Cerebellar nuclear complex (tissue), 1 donor: ENCODE results near the gene CDCA4.
"Not testable (repeated sequence)": the region's sequence is repeated elsewhere in the genome, so short reads cannot be mapped to it uniquely, and the experiment has no call there.

Source experiments
- DNase-seq, 2 experiments: peaks; one replicate each; lab custom pipeline; 2025; lab: John Stamatoyannopoulos, UW

Gene CDCA4

GRCh38 chr14:105033412-105033900 lies 12.6 kb upstream of the CDCA4 start:
- DNase-seq: not testable (repeated sequence)

GRCh38 chr14:105032451-105032901 lies 11.6 kb upstream of the CDCA4 start:
- not testable (repeated sequence) for DNase-seq

DNA sequence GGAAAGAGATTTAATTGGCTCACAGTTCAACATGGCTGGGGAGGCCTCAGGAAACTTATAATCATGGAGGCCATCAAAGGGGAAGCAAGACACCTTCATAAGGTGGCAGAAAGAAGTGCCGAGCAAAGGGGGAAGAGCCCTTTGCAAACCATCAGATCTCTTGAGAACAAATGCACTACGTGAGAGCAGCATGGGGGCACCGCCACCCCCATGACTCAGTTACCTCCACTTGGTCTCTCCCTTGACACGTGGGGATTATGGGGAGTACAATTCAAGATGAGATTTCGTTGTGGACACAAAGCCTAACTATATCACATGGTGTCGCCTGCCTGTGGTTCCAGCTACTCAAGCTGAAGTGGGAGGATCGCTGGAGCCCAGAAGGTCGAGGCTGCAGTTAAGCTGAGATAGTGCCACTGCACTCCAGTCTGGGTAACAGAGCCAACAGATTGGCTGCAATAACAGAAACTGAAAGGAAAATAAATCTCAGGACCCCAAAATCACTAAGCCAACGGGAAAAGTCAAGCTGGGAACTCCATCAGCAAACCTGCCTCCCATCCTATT lies 10.0 kb upstream of the CDCA4 start:
- no peak for DNase-seq

GRCh38 chr14:105030194-105030593 lies 9.3 kb upstream of the CDCA4 start:
- no peak for DNase-seq

- DNase-seq: no peak
Measured at GRCh38 chr14:105029402-105029801, 8.5 kb upstream of the CDCA4 start.

- DNase-seq: no peak
Measured at GRCh38 chr14:105028251-105028927, 7.5 kb upstream of the CDCA4 start.

DNA sequence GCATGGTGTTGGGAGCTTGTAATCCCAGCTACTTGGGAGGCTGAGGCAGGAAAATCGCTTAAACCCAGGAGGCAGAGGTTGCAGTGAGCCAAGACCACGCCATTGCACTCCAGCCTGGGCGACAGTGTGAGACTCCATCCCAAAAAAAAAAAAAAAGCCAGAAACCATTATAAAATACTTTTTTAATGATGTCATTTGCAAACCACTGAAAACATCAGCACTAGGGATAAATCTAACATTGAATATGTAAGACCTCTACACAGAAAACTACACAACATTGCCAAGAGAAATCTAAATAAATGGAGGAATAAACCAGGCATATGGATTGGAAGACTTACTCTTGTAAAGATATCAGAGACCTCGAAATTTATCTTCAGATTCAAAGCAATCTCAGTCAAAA lies 6.8 kb upstream of the CDCA4 start:
- not testable (repeated sequence) for DNase-seq

DNA sequence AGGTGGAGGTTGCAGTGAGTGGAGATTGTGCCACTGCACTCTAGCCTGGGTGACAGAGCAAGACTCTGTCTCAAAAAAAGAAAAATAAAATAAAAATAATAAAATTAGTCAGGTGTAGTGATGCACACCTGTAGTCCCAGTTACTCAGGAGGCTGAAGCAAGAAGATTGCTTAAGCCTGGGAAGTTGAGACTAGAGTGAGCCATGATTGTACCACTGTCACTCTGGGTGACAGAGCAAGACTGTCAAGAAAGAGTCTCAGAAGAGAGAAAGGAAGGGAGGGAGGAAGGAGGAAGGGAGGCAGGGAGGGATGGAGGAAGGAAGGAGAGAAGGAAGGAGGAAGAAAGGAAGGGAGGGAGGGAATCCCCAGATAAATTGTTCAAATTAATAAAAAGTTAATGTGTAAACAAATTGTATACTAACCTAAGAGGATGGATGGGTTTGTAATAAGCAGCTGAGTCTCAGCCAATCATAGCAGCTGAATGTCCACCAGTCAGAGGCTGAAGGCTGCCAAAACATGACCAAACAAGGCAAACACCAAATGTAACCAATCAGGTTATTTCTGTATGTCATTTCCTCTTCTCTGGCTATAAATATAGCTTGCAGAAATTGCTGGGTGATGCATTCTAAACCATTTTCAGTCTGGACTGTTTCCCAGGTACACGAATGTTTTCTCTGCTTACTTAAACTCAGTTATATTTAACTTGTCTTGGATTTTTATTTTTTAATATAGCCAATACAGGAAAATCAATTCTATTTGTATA lies 6.1 kb upstream of the CDCA4 start:
- no peak for DNase-seq

DNA sequence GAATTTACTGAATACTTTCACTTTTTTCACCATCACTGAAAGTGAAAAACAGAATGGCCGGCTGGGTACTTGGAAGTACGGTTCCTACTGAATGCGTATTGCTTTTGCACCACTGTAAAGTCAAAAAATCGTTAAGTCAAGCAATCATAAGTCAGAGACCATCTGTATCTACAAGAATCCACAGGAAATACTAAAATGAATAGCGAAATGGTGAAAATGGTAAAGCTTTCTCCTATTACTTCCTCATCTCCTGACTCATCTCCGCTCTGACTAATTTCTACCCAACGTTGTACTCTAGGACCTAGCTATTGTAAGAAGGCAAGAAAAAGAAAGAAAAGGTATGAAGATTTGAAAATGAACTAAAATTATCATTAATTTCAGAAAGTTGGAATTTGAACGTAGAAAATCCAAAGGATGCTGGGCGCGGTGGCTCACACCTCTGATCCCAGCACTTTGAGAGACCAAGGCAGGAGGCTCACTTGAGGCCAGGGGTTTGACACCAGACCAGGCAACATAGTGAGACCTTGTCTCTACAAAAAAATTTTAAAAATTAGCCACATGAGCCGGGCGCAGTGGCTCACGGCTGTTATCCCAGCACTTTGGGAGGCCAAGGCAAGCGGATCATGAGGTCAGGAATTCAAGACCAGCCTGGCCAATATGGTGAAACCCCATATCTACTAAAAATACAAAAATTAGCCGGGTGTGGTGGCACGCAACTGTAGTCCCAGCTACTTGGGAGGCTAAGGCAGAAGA lies 5.3 kb upstream of the CDCA4 start:
- DNase-seq: no peak

DNA sequence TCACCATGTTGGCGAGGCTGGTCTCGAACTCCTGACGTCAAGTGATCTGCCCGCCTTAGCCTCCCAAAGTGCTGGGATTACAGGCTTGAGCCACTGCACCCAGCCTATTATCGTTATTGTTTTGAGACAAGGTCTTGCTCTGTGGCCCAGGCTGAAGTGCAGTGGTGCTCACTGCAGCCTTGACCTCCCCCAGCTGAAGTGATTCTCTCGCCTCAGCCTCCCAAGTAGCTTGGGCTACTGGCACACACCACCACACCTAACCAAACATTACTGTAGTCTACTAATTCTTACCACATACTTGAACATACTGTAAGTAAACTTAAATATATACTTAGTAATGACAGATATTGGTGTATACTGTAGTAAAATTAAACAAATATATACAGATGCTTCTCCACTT lies 4.5 kb upstream of the CDCA4 start:
- DNase-seq: no peak

- DNase-seq: no peak
Measured at GRCh38 chr14:105023791-105024480, 3.1 kb upstream of the CDCA4 start.

GRCh38 chr14:105023144-105023543 lies 2.3 kb upstream of the CDCA4 start:
- DNase-seq: no peak

DNA sequence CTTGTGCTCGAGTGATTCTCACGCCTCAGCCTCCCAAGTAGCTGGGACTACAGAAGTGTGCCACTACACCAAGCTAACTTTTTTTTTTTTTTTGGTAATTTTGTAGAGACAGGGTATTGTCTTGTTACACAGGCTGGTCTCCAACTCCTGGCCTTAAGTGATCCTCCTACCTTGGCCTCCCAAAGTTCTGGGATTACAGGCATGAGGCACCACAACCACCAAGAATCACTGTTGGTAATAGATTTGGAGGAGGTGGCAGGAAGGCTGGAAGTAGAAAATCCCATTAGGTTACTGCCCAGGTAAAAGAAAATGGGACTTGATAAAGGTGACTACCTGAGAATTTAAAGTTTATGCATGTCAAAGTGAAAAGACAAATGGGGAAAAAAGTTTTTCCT lies 1.4 kb upstream of the CDCA4 start:
- DNase-seq: no peak

- DNase-seq: no peak
Measured at GRCh38 chr14:105021656-105022275, 883 bp upstream of the CDCA4 start.

DNA sequence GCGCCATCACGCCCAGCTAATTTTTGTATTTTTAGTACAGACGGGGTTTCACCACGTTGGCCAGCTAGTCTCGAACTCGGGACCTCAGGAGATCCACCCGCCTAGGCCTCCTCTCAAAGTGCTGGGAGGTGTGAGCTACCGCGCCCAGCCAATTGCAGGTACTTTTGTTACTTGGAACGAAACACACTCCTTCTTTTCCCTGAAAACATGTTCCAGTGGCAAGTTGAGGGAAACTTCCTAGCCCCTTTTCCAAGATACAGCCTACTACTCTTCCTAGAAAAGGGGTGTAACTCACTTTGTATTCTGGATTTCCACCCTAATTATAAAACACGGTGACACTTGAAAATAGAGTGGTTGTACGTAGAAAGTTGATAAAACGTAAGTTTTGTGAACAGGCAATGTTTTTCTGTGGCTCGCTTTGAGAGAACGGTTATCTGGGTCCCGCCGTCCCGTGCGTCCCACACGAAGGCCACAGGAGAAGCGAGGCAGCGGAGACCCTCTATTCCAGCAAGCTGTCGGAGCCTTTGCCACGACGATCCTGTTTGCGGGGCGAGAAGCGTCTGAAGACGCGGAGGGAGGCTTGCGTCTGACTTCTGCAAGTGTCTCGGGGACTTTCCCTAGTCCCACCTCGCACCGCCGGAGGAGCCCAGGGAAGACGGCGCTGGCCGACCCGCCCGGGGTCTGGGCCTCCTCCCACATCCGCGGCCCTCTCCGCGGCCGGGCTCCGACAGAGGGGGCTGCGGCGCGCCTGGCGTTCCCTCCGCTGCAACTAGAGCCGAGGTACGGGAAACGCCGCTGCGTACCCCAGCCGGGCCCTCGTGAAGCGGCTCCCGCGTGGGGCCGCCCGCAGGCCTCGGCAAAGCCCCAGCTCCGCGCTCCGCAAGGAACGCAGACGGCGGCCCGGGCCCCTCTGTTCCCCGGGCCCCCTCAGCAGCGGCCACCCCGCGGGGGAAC lies 745 bp downstream of the CDCA4 start:
- no peak for DNase-seq

DNA sequence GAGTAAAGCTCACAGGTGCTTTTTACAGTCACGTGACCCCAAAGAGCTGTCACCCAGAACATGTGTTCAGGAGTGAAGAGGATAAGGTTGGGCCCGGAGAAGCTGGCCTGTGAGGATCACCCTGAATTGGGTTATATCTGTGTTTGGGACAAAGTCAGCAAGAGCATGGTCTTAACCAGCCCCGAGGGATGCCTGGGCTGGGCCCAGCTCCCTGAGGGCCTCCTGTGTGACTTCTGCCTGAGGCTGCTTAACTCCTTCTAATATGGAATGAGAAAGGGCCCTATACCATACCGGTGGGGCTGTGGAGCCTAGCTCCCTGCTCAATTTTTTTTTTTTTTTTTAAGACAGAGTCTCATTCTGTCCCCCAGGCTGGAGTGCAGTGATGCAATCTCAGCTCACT lies 2.5 kb downstream of the CDCA4 start:
- DNase-seq: no peak

DNA sequence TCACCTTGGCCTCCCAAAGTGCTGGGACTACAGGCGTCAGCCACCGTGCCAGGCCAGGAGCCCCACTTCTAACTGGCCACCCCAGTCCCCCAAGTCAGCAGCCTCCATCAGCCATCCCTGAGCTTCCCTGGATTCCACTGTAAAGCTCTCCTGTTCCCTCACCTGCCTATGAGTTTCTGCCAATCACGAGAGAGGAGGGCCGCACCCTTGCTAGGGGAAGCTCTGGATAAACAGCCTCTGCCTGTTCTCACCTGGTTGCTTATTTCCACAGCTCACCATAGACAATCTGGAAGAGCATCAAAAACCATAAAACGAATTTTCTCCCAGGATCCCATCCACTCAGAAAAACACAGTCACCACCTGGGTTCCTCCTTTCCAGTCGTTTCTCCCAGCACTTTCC lies 5.0 kb downstream of the CDCA4 start:
- no peak for DNase-seq

DNA sequence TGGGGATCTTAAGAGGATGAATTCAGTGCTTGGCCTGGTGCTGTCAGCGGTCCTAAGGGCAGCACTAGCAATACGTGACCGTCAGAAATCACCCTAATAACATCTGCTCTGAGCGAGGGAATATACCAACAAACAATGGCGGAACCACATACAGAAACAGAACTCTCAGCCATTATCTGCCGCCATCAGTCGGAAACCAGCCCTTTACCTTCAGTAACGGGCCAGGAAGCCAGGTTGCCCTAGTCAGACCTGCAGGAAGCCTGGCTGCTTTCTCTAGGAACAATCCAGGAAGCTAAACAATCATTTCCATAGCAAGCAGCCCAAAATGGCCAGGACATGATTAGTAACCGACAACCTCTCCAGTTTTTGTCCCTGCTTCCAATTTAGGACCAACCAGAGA lies 5.6 kb downstream of the CDCA4 start:
- no peak for DNase-seq

DNA sequence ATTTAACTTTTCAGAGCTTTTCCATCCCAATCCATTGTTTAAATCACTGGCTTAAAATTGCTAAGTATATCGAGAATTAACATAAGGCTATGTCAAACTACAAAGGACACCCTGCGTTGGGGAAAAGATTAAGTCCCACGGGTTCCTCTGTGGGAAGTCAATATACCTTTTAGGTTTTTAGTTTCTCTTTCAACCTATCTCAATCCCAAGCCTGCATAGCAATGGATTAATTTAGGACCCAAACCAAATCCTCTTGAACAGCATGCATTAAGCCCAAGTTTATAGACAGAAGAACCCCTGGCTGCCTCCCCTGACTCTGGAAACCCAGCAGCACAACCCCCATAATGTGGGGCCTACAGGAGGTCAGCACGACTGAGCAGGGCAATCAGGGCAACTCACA lies 6.3 kb downstream of the CDCA4 start:
- DNase-seq: no peak

DNA sequence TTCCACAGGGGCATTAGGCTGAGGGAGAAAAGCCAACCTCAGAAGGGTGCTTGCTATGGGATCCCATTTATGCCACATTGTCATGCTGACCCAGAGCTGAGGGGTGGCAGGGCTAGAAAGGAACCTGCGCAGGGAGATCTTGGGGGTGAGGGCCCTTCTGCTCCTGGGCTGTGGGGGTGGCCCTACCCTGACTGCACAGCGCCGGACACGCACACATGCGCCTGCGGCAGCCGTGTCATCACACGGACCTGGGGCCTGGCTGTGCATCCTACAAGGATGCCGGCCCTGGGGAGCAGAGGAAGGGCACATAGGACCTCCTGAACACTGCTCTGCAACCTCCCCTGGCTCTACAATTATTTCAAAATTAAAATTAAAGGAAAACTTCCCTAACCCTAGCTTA lies 6.9 kb downstream of the CDCA4 start:
- no peak for DNase-seq
